ENCODE measurements around the gene MAPKAP1. TPM values are rescaled to one million over a fixed set of nuclear protein-coding genes. Genes with fewer than 3 reads are reported as not detected.

The MAPKAP1 gene
- total and polyA plus RNA-seq, 9 of the 15 experiments (the other 6 are each of a cell fraction or from before 2014, with no cell fraction given), result 2.6 to 82.1 (median 61.1) TPM

- Histone ChIP-seq H4K20me1 (replicated peaks; ENCODE audit: control insufficient read depth, insufficient read depth, low read length) (no peaks in the 10 kb centered on the region), H3K36me3 (ENCODE audit: control insufficient read depth, insufficient read depth, low read length) (no peaks in the 10 kb centered on the region; the same call in 2 of the 3 replicates), H3K79me2 (ENCODE audit: control insufficient read depth, insufficient read depth, low read length) (no peaks in the 10 kb centered on the region), H3K4me3 (no peak overlapping the region), H3K9ac (ENCODE audit: insufficient read depth in 1 of 2, low read depth in 2 of 2, low read length in 2 of 2) (no peak overlapping the region), H3K4me2 (ENCODE audit: insufficient read depth, low read length) (no peak overlapping the region), H3K27me3 (ENCODE audit: control insufficient read depth in 2 of 2, insufficient read depth in 2 of 2, low read length in 2 of 2) (no peaks in the 10 kb centered on the region), H3K9me3 (replicated peaks; ENCODE audit: control insufficient read depth, insufficient read depth, low read depth, low read length) (no peaks in the 10 kb centered on the region), H2AFZ (ENCODE audit: low read depth, low read length) (no peak overlapping the region), H3K9me1 (ENCODE audit: control insufficient read depth, insufficient read depth, low read length) (no peaks in the 10 kb centered on the region), H3K27ac (ENCODE audit: extremely low read depth, low read depth, low read length) (no peak overlapping the region), H3K4me1 (replicated peaks in 1 of 2; ENCODE audit: control insufficient read depth in 2 of 2, insufficient read depth in 2 of 2, low read length in 2 of 2) (no peaks in the 10 kb centered on the region; a peak in 1 of 5 replicates)
- ChIA-PET POLR2A (interaction anchor here (1.0 to 2.7 kb wide), 2 partner anchors 9 to 12 kb away, joined by 4 to 11 read pairs; no protein-coding TSS in a partner anchor), CTCF (ENCODE audit: low intra/inter-chr PET ratio) (no interaction called here)
- intact Hi-C loops (cut with micrococcal nuclease), result no loop called here
- in situ Hi-C loops (cut with MboI), result no loop called here
- no peak for ATAC-seq
- no peak for DNase-seq (ENCODE audit: extremely low read depth in 1 of 4, low spot score in 3 of 4)
- FAIRE-seq, result no peak
- 81% methylated on average over 6 of the region's 6 CpGs for WGBS (ENCODE audit: insufficient coverage, low coverage, missing lambda C conversion rate)
- no TSS peak for BruUV-seq (replicated peaks)
- TF ChIP-seq ZNF3 (CRISPR knock-in tag; IDR thresholded peaks at IDR 0.05) (no peak), HEY1 (CRISPR knock-in tag; IDR thresholded peaks at IDR 0.05; ENCODE audit: borderline replicate concordance) (no peak), ZNF778 (CRISPR knock-in tag; IDR thresholded peaks at IDR 0.05) (no peak), XRCC5 (IDR thresholded peaks at IDR 0.05; ENCODE audit: low read depth, low read length) (no peak), CBX8 (IDR thresholded peaks at IDR 0.05; ENCODE audit: borderline replicate concordance, extremely low read depth, low read depth, low read length, poor library complexity, severe bottlenecking) (no peak), CEBPB (tag; IDR thresholded peaks at IDR 0.05) (no peak), MCM7 (IDR thresholded peaks at IDR 0.05) (no peak), PHB (CRISPR knock-in tag; IDR thresholded peaks at IDR 0.05) (no peak), KDM2B (CRISPR knock-in tag; IDR thresholded peaks at IDR 0.05) (no peak), BACH1 (tag; IDR thresholded peaks at IDR 0.05) (no peak)
Measured at GRCh38 chr9:125524583-125525355, 182.2 kb downstream of the MAPKAP1 start.

Data from K562 (cell line).